ENCODE data around the gene CDH13.

Gene CDH13

GRCh38 chr16:83070416-83071209 lies 443.8 kb downstream of the CDH13 start:
- DNase-seq, result no peak

DNA sequence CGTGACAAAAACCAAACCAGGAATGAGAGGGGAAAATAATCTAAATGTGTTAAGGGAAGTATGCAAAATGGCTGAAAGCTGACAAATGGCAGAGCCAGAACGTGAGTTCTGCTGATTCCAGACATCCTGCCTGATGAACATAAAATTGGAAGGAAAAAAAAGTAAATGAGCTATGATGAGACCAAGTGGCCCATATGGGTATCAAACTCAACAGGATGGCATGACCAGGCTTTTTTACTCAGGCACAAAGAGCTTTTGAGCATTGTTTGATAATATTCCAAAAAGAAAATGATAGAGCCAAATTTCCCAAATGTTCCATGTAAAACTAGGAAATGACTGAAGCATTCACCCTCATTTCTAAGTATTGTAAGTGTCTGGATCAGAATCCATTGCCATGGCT lies 449.2 kb downstream of the CDH13 start:
- DNase-seq, result no peak

DNA sequence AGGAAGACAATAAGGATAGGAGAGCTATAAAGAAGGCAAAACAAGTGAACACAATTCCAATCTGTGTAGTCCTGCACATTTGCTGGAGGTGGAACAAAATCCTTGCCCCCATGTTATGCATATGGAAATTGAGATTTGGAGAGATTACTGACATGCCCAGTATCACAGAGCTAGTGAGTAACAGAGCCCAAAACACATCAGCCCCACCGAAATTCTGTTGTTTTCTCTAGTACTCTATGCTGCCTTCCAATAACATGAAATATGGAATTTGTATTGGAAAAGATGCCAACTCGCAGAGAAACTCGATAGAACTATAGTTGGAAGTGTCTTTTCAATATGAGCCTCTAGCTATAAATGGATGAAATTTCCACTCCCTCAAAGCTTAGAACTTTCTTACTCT lies 456.6 kb downstream of the CDH13 start:
- DNase-seq, result no peak

DNA sequence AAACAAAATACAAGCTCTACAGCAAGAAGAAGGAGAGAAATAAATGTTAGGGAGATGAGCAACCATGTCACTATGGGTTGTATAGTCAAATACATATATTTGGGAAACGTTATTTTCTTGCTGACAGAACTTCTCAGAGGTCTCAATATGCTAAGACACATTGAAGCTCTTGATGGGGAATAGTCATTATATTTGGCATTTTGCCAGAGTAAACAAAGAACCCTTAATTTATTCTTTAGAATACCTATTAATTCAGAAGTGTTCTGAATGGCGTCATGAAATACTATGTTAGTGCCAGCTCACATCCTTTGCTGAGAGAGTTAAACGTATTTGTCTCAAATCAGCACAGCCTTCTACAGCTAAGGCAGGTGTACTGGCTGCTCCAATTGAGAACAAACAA lies 458.9 kb downstream of the CDH13 start:
- DNase-seq, result no peak

GRCh38 chr16:83095941-83096692 lies 469.3 kb downstream of the CDH13 start:
- DNase-seq, result no peak

DNA sequence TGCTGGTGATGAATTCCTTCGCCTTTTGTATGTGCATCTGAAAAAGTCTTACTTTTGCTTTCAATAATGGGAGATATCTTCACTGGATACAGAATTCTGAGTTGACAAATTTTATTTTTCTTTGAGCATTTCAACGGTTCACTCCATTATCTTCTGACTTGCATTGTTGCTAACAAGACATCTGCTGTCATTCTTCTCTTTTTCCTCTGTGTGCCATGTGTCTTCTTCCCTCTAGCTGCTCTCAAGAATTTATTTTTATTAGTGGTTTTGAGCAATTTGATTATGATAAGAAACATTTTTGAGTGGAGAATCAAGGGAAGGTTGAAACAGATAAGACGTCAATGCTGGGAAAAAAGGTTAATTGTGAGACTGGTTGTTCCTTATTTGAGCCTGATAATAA lies 471.8 kb downstream of the CDH13 start:
- no peak for DNase-seq

DNA sequence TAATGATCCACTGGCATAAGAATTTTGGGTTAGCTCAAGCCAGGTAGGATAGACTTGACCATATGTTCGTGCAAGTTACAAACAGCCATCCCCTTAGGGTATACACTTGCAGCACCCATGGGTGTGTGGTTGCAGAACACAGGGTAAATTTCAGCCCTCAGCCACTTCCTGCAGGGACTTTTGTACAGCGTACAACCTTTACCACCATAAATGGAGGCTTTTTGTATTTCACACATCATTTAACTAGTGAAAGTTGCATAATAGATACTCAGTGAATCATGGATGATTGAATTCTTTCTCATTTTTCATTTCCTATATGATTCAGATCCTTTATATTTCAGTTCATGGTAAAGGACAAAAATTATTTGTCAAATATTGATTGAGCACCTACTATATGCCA lies 473.9 kb downstream of the CDH13 start:
- DNase-seq, result no peak

DNA sequence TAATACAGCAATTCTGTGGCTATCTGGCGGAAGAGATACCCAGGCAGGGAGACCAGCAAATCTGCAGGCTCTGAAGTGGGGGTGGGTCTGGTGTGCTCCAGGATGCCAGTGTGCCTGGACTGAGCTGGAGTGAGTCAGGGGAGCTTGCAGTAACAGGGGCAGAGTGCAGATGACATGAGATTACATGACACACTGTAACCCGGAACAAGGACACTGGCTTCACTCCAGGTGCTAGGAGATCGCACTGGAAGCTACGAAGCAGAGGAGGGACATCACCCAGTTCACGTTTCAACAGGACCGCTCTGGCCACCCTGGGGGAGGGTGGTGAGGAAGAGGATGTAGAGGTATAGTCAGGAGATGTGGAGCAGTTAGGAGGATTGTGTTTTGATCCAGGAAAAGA lies 475.6 kb downstream of the CDH13 start:
- no peak for DNase-seq

GRCh38 chr16:83105279-83106077 lies 478.7 kb downstream of the CDH13 start:
- no peak for DNase-seq

DNA sequence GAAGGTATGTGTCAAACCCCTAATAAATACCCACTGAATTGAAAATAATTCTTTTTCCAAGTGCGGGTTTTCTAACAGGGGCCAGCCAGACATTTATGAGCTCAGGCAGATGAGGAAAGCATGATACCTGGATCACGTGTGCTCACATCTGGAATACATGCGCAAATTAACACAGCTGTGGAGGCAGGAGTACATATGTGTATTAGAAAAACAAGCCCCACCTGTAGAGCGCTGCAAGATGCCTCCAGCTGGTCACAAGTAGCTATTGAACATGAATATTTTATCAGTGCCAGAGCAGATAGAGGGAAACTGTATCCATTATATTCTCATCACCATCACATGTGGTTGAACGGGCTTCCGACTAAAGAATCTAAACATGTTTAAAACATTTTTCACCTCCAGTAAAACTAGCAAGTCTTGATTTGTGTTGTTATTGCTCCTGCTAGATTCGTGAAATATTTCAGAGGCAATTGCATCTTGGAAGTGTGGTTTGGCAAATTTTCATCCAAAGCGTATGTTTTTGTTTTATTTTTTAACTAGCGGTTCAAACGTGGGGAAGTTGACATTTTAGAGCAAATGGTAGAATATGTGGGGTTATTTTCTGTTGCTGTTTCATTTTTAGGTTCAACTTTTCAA lies 482.8 kb downstream of the CDH13 start:
- no peak for DNase-seq

DNA sequence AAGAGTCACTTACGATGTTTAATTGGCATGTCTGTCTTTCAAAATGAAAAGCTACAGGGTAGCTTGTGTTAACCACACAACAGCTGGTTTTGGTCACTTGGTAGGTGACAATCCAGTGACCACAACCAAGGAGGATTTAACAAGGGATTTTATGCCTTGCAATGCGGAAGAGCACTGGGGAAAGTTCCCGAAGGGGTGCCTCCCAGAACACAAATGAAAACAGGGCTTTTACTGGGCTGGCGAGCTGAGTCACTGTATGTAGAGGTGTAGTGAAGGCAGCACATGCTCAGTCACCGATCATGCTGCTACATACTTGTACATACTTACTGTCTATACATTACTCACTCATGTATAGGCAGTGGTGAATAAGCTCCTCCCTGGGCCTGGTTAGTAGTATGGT lies 483.5 kb downstream of the CDH13 start:
- DNase-seq, result no peak

DNA sequence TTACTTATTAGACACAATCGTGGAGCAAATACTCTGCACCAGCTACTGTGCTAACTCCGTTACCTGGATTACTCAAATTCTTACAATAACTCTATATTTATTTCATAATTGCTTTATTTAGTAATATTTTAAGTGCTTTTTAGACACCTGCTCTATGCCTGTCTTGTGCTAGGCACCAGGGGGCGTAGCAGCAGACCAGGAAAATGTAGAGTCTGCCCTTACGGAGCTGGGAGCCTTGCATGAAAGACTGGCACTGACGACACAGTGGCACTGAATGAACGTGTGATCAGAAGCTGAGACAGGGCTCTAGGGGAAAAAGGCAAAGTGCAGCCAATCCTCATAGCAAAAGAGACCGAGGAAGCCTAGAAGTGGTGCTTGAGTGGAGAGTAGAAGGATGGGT lies 486.5 kb downstream of the CDH13 start:
- DNase-seq, result no peak

DNA sequence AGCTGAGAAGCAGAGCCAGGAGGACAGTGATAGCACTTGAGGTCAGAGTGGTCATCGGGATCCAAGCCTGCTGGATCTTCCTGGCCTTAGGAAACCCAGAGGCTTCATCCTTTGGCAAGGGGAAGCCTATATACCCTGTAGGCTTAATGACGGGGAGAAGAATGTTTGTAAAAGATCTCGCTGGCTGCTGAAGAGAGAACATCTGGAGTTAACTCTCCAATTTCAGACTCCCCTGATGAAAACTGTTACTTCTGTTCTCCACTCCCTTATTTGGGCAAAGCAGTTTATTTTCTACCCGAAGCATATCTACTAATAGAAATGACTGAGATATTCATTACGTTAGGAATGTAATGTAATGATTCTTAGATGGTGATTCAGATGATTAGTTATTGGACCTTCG lies 487.0 kb downstream of the CDH13 start:
- DNase-seq, result no peak

DNA sequence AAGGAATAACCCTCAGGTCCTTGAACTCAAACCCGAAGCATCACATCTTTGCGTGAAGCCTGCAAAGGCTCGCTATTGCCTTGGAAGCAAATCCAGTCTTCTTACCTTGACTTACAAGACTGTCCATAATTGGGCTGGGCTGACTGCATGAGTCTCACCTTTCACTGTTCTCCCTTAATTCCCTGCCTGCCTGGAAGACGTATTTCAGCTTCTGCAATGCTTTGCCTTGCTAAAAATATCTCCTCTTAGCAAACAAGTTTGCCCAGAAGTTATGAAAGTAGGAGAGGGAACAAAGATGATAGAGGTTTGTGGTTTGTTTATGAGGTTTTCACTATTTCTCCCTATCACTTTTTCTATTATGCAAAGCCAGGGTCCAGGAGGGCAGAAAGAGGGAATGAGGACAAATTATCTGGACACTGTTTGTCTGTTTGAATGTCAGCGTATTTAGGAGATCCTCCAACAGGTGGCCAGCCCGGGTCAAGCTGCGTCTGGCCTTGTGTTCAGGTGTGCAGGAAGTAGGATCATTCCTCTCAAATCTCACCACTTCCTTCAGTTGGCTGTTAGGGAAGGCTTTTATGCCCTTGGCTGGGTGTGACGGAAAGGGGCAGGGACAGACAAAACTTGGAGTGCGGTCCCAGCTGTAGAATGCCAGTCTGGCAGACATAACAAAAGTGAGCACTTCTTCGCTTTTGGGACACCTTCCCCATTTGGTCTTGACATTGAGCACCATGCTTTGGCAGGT lies 488.9 kb downstream of the CDH13 start:
- no peak for DNase-seq

- no peak for DNase-seq
Observed at GRCh38 chr16:83116274-83116892, 489.6 kb downstream of the CDH13 start.

GRCh38 chr16:83117810-83118209 lies 491.0 kb downstream of the CDH13 start:
- no peak for DNase-seq

GRCh38 chr16:83118365-83118764 lies 491.6 kb downstream of the CDH13 start:
- DNase-seq, result no peak

DNA sequence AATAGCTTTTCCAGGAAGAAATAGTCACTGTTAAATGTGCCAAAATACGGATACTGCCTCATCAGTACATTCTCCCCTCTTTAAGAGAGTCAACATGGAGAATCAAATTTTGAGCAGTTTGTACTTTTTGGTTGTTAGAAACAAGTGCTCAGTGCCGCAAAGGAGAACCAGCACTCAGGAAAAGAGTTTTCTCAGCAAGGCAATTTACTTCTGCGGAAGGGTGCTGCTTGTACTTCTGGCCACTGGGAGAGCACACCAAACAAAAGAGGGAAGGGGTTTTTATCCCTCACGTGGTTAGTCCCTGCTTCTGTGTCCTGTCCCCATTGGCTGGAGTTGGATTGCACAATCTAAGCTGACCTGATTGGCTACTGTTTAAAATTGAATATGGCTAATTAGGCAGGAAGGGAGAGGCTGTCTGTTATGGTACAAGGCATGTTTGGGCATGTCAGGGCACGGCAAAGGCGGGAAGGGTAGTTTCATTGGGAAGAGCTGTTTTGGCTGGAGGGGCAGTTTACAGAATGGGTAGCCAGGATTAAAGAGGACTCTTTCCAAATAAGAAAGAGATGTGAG lies 499.3 kb downstream of the CDH13 start:
- no peak for DNase-seq

DNA sequence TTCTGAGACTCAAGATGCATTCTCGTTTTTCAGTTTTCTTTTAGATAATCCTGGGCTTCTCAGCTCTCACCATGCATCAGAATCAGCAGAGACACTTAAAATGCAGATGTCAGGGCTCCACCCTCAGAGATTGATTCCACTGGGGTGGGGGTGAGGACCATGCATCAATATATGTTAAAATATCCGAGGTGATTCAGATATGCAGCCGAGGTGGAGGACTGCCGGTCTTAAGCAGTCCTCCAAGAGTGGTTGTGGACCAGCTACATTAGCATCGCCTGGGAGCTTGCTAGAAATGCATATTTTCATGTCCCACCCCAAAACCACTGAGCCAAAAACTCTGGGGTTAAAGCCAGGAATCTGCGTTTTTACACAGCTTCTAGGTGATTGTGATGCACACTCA lies 501.3 kb downstream of the CDH13 start:
- no peak for DNase-seq

DNA sequence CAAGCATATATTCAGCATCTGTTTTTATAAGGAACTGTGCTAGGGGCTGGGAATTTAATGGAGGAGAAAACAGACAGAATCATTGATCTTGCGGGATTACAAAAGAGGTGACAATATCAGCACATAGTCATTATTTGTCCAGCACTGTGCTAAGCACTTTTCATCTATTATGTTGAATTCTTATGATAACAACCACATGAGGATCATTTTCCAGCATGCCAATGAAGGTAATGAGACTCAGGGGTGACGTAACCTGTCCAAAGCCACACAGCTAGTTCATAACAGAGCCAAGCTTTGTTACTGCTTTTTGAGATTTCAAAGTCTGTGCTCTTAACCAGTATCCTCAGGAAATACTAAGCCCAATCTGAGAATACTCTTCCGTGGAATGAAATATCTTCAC lies 503.3 kb downstream of the CDH13 start:
- DNase-seq, result no peak

- DNase-seq, result no peak
Observed at GRCh38 chr16:83134638-83135037, 507.9 kb downstream of the CDH13 start.

DNA sequence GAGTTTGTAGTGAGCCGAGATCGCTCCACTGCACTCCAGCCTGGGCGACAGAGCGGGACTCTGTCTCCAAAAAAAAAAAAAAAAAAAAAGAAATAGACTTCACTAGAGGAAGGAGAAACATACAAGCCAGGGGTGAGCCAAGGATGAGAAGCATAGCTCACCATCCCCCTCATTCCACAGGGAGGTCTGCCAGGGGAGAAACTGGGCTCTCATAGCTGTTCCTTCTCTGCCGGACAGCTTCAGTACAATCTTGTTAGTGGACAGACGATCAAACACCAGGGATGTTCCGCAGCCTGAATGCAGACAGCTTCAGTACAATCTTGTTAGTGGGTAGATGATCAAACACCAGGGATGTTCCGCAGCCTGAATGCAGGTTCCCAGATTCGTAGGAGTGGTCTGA lies 509.6 kb downstream of the CDH13 start:
- DNase-seq, result no peak

All from NCI-H1694 treated with DMSO at 0.1 percent for 48 hours (cell line).